Hematopoietic multipotent progenitor cell treated with erythropoietin and hydrocortisone succinate and interleukin-3 and kit ligand, for 4 days (in vitro differentiated cells): ENCODE data around the gene CTCF.

Experiments used
- DNase-seq: peaks from one replicate; pipeline ENCODE4 v3.0.0-alpha.2; 2015

CTCF gene

GRCh38 chr16:67613808-67614207, 51.5 kb downstream of the CTCF start:
- peak; percentile 28 for DNase-seq

DNA sequence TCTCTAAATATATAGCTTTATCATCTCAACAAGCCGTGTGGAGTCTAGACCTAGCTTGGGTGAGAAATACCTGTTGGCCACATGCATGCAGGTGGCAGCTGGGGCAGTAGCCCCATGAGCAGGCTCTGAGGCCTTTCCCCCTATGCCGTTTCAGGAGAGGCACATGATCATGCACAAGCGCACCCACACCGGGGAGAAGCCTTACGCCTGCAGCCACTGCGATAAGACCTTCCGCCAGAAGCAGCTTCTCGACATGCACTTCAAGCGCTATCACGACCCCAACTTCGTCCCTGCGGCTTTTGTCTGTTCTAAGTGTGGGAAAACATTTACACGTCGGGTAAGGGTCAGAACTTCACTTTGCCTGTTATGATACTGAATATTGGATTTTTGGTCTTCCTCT, 65.9 kb downstream of the CTCF start:
- DNase-seq = no peak

DNA sequence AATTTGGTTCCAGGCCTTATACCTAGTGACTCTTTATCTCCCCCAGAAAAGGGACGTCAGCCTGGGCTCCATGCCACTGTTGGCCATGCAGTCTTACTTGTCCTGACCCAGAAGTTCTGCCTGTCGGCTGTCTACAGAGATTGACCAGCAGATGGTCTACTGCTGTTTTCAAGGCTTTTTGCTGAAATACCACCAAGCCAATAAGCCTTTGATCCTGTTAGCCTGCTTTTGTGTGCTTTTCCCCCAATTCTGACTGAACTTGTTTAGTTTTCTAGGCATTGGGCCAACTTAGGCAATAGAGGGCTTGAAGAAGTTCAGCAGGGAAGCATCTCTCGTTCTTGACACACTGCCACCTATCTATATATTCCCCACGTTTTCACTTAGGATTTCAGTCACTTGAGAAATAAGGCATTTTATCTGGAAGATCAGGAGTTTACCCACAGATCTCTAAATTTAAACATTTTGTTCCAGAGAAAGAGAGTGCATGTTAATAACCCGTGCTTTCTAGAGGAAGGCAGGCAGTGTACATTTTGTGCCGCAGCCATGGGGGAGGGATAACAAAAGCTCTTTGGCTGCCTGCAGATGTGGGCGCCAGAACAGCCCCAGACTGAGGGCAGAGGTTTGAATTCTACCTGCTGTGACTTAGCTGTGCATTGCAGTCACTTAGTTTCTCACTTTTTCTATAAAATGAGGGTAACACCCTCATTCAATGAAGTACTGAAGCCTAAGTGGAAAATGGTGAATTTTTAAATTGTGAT, 70.3 kb downstream of the CTCF start:
- no peak for DNase-seq

- DNase-seq = no peak
Measured at GRCh38 chr16:67636713-67637112, 74.4 kb downstream of the CTCF start.

GRCh38 chr16:67637625-67638024, 75.3 kb downstream of the CTCF start:
- no peak for DNase-seq

DNA sequence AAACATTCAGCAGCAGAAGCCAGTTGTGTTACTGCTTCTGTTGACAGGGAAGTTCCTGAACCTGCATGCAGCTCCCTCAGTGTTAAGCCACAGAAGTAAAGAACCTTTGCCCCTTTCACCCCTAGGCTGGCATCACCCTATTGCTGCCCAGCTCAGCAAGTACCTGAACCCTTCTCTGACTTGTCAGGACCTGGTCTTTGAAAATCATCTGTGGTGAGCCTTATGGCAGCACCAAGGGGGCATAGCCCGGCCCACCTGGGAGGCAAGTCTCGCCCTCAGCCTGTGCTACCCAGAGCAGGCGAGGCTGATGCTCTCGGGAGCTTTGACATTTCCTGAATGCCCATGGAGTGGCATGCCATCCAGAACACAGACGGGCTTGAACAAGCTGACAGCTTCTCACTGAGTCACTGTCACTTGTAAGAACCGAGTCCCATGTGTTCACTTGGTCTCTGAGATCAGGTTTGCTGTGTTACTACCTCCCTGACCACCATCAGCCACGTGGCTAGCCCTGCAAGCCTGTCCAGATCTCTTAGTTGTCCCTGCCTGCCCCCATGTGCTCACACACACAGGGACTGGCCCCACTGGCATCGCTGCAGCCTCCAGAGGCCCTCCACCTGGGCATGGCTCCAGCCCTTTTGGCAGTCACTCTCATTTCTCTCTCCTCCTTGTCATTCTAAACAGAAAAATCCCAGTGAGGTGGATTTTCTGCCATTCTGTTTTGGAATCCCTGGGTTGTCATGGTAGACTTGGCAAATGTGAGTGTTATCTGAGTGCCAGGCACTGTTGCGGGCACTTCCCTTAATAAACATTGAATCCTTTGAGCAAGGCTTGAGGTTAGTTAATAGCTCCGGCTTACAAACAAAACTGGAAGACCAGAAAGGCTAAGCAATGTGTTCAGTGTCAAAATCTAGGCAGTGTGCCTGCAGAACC, 79.7 kb downstream of the CTCF start:
- no peak for DNase-seq

- DNase-seq = no peak
Measured at GRCh38 chr16:67644038-67644437, 81.7 kb downstream of the CTCF start.

GRCh38 chr16:67645397-67646121, 83.2 kb downstream of the CTCF start:
- DNase-seq = peak; percentile 64

- DNase-seq = no peak
Measured at GRCh38 chr16:67647111-67647651, 84.9 kb downstream of the CTCF start.

DNA sequence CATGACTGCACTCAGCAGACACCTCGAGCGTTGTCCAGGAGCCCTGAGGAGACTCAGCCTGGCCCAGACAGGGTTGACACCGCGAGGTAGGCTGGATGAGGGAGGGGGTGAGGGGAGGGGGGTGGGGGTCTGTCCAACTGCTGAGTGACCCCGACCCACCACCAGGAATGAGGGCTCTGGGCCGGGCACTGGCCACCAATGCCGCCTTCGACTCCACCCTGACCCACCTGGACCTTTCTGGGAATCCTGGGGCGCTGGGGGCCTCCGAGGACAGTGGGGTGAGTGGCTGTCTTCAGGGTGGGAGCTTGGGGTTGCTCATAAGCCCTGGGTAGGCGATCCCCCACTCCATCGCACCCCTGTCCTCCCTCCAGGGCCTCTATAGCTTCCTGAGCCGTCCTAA, 85.4 kb downstream of the CTCF start:
- no peak for DNase-seq

- no peak for DNase-seq
Measured at GRCh38 chr16:67648088-67648763, 85.9 kb downstream of the CTCF start.

GRCh38 chr16:67648764-67649407, 86.6 kb downstream of the CTCF start:
- DNase-seq = no peak

DNA sequence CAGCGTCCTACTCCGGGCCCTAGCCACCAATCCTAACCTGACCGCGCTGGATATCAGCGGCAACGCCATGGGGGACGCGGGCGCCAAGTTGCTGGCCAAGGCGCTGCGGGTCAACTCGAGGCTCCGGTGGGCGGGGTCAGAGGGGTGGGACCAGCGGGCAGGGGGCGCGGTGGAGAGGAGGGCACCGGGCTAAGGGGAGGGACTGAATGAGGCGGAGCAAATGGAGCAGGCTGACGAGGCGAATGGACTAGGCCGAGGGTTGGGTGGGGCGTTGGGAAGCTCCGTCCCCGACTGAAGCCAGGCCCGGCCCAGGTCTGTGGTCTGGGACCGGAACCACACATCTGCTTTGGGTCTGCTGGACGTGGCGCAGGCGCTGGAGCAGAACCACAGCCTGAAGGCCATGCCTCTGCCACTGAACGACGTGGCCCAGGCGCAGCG, 87.2 kb downstream of the CTCF start:
- no peak for DNase-seq

DNA sequence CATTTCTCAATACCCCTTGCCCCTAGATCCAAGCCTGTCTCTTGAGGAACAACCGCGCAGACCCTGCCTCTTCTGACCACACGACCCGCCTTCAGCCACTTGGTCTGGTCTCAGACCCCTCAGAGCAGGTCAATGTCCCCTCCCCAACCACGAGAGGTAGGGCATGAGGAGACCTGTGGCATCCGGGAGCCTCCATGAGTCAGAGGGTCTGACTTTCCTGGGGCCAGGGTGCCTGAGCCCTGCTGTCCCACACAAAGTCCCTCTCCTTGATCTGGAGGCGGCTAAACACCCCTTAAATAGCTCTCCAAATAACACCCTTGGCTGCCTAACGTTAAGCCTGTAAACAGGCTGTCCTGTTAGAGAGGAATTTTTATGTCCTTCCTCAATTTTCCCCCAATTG, 87.7 kb downstream of the CTCF start:
- DNase-seq = no peak

GRCh38 chr16:67651039-67651438, 88.7 kb downstream of the CTCF start:
- no peak for DNase-seq

DNA sequence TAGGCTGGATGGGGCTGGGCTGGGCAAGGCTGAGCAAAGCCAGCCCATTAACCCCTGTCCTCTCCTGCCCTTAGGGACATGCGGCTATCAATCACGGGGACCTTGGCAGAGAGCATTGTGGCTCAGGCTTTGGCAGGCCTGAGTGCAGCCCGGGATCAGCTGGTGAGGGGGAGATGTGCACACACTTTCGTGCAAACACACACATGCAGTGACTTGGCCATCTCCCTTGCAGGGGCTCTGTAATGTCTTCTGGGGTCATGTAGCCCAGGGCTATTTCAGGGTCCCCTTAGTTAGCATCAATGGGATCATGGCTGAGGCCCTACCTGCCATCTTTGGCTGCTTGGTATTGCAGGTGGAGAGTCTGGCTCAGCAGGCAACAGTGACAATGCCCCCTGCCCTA, 89.5 kb downstream of the CTCF start:
- no peak for DNase-seq

- no peak for DNase-seq
Measured at GRCh38 chr16:67652578-67653127, 90.3 kb downstream of the CTCF start.

GRCh38 chr16:67653128-67653788, 90.9 kb downstream of the CTCF start:
- DNase-seq = no peak

GRCh38 chr16:67653789-67654402, 91.6 kb downstream of the CTCF start:
- no peak for DNase-seq

DNA sequence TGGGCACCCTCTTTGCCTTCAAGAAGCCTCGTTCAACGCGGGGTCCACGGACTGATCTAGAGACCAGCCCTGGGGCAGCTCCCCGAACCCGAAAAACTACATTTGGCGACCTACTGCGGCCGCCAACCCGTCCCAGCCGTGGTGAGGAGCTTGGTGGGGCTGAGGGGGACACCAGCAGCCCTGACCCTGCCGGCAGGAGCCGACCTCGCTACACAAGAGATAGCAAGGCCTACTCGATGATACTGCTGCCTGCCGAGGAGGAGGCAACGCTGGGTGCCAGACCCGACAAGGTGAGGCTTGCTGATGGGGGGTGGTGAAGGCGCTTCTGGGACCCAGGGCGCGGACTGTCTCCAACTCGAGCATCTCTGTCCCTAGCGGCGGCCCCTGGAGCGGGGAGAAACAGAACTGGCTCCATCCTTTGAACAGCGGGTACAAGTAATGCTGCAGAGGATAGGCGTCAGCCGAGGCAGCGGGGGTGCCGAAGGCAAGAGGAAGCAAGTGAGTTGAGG, 92.1 kb downstream of the CTCF start:
- no peak for DNase-seq
